ENCODE results near the gene VPS8. TPM values are rescaled to one million over a fixed set of nuclear protein-coding genes. Genes with fewer than 3 reads are reported as not detected.

Gene VPS8
- total and polyA plus RNA-seq, 2 of the 8 experiments (the other 6 are each of a cell fraction or from before 2014, with no cell fraction given): 13.0 to 41.0 TPM

- no peak for TF ChIP-seq CHD7 (IDR thresholded peaks at IDR 0.05; ENCODE audit: insufficient replicate concordance, low read length)
Measured at GRCh38 chr3:184946917-184947316, 135.0 kb downstream of the VPS8 start (continued).
